GM19455 (cell line): ENCODE measurements around the gene PASK.

ENCODE experiments used
- ATAC-seq: cut with Tn5 transposase; IDR thresholded peaks from one replicate; pipeline ENCODE4 v1.9.1; 2021; ENCODE audit not compliant: unreplicated experiment

PASK gene

GRCh38 chr2:241087420-241088268, 61.6 kb downstream of the PASK start:
- ATAC-seq: peak; percentile 70

GRCh38 chr2:241084856-241085444, 64.3 kb downstream of the PASK start:
- ATAC-seq: no peak

GRCh38 chr2:241083091-241083415, 66.2 kb downstream of the PASK start:
- no peak for ATAC-seq

GRCh38 chr2:241082341-241083090, 66.8 kb downstream of the PASK start:
- ATAC-seq: no peak

- ATAC-seq: no peak
Observed at GRCh38 chr2:241081643-241082340, 67.5 kb downstream of the PASK start.

GRCh38 chr2:241081190-241081642, 68.1 kb downstream of the PASK start:
- no peak for ATAC-seq

GRCh38 chr2:241080405-241081189, 68.7 kb downstream of the PASK start:
- ATAC-seq: no peak

GRCh38 chr2:241074901-241075540, 74.3 kb downstream of the PASK start:
- ATAC-seq: no peak

GRCh38 chr2:241074065-241074818, 75.0 kb downstream of the PASK start:
- no peak for ATAC-seq

- ATAC-seq: no peak
Observed at GRCh38 chr2:241073166-241074064, 75.9 kb downstream of the PASK start.

- ATAC-seq: no peak
Observed at GRCh38 chr2:241072553-241073165, 76.6 kb downstream of the PASK start.

GRCh38 chr2:241072151-241072550, 77.1 kb downstream of the PASK start:
- ATAC-seq: no peak

- no peak for ATAC-seq
Observed at GRCh38 chr2:241071677-241072111, 77.6 kb downstream of the PASK start.

- ATAC-seq: no peak
Observed at GRCh38 chr2:241070811-241071676, 78.2 kb downstream of the PASK start.

GRCh38 chr2:241070361-241070760, 78.9 kb downstream of the PASK start:
- no peak for ATAC-seq

GRCh38 chr2:241069821-241070281, 79.4 kb downstream of the PASK start:
- no peak for ATAC-seq
